Measurements from ENCODE around the gene RINT1.

- no peak for TF ChIP-seq CTCF (IDR thresholded peaks at IDR 0.05)
- no peak for TF ChIP-seq POLR2A (IDR thresholded peaks at IDR 0.05)
Measured at GRCh38 chr7:105512415-105512814, 19.6 kb upstream of the RINT1 start.

Measured in right lobe of liver (tissue), 4 donors.